ENCODE data around the gene RXRA.

- no peak for TF ChIP-seq SUZ12 (IDR thresholded peaks at IDR 0.05)
- no peak for TF ChIP-seq FOXM1 (IDR thresholded peaks at IDR 0.05; ENCODE audit: borderline replicate concordance)
- no peak for TF ChIP-seq FOXK2 (IDR thresholded peaks at IDR 0.05)
- TF ChIP-seq ZNF384 (IDR thresholded peaks at IDR 0.05) = no peak
- TF ChIP-seq ARNT (IDR thresholded peaks at IDR 0.05) = no peak
- no peak for TF ChIP-seq FOXA1 (IDR thresholded peaks at IDR 0.05)
- no peak for TF ChIP-seq CTBP1 (IDR thresholded peaks at IDR 0.05; ENCODE audit: borderline replicate concordance)
- TF ChIP-seq TARDBP (IDR thresholded peaks at IDR 0.05) = no peak
- TF ChIP-seq SP1 (IDR thresholded peaks at IDR 0.05) = no peak
- no peak for TF ChIP-seq HDGF (IDR thresholded peaks at IDR 0.05; ENCODE audit: borderline replicate concordance)
Measured at GRCh38 chr9:134466869-134467616, 140.8 kb downstream of the RXRA start.
